AG10803 (cell line): ENCODE measurements around the gene SMARCB1.

Source experiments
- DNase-seq: peaks from one replicate; pipeline ENCODE4 v3.0.0; 2010; ENCODE audit warnings: low read depth
- H3K4me3 ChIP-seq: 2 replicates; pipeline ENCODE4 v1.5.1; 2011; ENCODE audit warnings: mild to moderate bottlenecking, low read length, control low read depth
- TF ChIP-seq, protein P1 (sequence below): conservative IDR thresholded peaks from 2 replicates; pipeline ENCODE4 v1.5.1; 2011; ENCODE audit warnings: mild to moderate bottlenecking, low read length, control low read depth, inconsistent platforms

The SMARCB1 gene

DNA sequence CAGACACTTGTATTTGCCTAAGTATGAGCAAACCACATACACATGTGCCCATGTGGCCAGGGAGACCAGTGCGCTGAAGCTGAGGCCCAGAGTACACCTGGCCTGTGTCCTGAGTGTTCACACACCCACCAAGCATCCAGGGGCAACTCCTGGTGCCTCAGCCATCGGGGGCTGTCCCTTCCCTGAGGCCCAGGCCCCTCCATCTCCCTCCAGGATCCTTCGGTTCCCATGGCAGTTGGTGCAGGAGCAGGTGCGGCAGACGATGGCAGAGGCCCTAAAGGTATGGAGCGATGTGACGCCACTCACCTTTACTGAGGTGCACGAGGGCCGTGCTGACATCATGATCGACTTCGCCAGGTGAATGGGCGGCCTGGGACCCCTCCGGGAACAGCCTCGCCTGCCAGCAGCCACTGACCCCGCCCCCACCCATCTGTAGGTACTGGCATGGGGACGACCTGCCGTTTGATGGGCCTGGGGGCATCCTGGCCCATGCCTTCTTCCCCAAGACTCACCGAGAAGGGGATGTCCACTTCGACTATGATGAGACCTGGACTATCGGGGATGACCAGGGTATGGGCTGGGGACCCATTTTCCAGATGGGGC, 6.5 kb upstream of the SMARCB1 start:
- DNase-seq, result no peak
- H3K4me3 ChIP-seq, result no peak overlapping the region
- TF ChIP-seq, protein P1, sequence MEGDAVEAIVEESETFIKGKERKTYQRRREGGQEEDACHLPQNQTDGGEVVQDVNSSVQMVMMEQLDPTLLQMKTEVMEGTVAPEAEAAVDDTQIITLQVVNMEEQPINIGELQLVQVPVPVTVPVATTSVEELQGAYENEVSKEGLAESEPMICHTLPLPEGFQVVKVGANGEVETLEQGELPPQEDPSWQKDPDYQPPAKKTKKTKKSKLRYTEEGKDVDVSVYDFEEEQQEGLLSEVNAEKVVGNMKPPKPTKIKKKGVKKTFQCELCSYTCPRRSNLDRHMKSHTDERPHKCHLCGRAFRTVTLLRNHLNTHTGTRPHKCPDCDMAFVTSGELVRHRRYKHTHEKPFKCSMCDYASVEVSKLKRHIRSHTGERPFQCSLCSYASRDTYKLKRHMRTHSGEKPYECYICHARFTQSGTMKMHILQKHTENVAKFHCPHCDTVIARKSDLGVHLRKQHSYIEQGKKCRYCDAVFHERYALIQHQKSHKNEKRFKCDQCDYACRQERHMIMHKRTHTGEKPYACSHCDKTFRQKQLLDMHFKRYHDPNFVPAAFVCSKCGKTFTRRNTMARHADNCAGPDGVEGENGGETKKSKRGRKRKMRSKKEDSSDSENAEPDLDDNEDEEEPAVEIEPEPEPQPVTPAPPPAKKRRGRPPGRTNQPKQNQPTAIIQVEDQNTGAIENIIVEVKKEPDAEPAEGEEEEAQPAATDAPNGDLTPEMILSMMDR, result no peak

DNA sequence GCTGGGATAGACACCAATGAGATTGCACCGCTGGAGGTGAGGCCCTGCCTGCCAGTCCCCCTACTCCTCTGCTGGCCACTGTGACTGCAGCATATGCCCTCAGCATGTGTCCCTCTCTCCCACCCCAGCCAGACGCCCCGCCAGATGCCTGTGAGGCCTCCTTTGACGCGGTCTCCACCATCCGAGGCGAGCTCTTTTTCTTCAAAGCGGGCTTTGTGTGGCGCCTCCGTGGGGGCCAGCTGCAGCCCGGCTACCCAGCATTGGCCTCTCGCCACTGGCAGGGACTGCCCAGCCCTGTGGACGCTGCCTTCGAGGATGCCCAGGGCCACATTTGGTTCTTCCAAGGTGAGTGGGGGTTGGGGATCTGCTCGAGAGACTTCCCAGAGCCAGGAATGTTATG, 5.7 kb upstream of the SMARCB1 start:
- TF ChIP-seq, protein P1, result no peak
- no peak overlapping the region for H3K4me3 ChIP-seq
- no peak for DNase-seq

DNA sequence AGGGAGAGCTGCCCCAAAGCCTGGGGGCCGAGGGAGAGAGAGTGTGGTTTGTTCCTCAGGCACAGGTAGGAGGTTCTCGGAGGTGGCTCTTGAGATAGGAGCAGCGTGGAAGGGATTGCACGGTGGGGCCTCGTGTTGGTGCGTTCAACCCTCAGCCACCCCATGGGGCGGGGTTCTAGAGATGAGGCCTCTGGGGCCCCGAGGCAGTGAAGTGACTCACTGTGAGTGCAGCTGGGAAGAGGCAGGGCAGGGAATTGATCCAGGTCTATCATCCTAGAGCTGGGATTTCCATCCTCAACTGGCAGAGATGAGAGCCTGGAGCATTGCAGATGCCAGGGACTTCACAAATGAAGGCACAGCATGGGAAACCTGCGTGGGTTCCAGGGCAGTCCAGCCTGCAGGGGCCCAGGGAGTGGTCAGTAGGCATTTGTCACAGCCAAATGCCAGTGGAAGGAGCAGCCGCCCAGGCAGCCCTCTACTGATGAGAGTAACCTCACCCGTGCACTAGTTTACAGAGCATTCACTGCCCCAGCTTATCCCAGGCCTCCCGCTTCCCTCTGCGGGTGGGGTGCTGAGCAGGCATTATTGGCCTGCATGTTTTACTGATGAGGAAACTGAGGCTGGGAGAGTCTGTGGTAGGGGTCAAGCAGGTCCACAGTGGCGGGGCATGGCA, 5.1 kb upstream of the SMARCB1 start:
- peak; percentile 79 for DNase-seq
- no peak overlapping the region for H3K4me3 ChIP-seq
- TF ChIP-seq, protein P1, result no peak

DNA sequence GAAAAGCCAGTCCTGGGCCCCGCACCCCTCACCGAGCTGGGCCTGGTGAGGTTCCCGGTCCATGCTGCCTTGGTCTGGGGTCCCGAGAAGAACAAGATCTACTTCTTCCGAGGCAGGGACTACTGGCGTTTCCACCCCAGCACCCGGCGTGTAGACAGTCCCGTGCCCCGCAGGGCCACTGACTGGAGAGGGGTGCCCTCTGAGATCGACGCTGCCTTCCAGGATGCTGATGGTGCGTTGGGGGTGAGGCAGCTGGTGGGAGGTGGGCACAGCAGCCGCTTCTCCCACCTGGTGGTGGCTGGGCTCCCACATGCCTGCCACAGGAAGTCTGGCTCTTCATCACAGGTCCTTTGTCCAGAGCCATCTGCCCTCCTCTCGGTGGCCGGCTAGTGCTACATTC, 4.5 kb upstream of the SMARCB1 start:
- H3K4me3 ChIP-seq, result no peak overlapping the region
- DNase-seq, result no peak
- TF ChIP-seq, protein P1, result no peak

DNA sequence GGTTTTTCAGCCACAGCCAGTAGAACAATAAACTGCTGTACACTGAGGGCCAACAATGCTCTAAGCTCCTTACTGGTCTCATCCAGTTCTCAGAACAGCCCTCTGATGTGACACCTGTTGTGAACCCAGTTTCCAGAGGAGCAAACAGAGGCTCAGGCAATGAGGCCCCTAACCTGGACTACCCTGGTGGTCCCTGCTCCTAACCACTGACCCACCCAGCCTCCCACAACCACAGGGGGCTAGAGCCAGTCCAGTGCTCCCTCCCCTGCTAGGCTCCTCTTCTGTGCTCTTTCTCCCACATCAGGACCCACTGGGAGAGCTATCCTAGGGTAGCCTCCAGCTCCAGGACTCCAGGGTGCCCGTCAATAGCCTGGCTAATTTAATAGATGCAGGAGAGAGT, 4.1 kb upstream of the SMARCB1 start:
- TF ChIP-seq, protein P1, result no peak
- no peak overlapping the region for H3K4me3 ChIP-seq
- DNase-seq, result no peak

DNA sequence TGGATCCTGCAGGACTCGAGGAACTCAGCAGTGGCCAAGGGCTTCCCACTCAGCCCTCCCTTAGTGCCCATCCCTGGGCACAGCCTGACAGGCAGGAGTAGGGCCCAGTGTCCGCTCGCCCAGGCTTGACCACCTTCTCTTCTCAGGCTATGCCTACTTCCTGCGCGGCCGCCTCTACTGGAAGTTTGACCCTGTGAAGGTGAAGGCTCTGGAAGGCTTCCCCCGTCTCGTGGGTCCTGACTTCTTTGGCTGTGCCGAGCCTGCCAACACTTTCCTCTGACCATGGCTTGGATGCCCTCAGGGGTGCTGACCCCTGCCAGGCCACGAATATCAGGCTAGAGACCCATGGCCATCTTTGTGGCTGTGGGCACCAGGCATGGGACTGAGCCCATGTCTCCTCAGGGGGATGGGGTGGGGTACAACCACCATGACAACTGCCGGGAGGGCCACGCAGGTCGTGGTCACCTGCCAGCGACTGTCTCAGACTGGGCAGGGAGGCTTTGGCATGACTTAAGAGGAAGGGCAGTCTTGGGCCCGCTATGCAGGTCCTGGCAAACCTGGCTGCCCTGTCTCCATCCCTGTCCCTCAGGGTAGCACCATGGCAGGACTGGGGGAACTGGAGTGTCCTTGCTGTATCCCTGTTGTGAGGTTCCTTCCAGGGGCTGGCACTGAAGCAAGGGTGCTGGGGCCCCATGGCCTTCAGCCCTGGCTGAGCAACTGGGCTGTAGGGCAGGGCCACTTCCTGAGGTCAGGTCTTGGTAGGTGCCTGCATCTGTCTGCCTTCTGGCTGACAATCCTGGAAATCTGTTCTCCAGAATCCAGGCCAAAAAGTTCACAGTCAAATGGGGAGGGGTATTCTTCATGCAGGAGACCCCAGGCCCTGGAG, 3.3 kb upstream of the SMARCB1 start:
- DNase-seq, result no peak
- no peak overlapping the region for H3K4me3 ChIP-seq
- TF ChIP-seq, protein P1, result no peak
